Loucy (cell line): ENCODE measurements around the gene NCDN.

ENCODE experiments used
- H2AFZ ChIP-seq: fragments of 200-600 bp; sonication (generic); 2 replicates; pipeline ENCODE4 v1.6.0; 2016; ENCODE audit warnings: antibody characterized with exemption, mild to moderate bottlenecking, low read length, moderate library complexity
- H3F3A ChIP-seq: fragments of 200-600 bp; 2 replicates; pipeline ENCODE4 v1.6.0; 2016; ENCODE audit warnings: antibody characterized with exemption, low read depth, mild to moderate bottlenecking
- H3K27me3 ChIP-seq: fragments of 200-600 bp; sonication (generic); 2 replicates; pipeline ENCODE4 v1.6.1; 2014; ENCODE audit warnings: low read length, mild to moderate bottlenecking; ENCODE audit not compliant: insufficient read depth, poor library complexity, severe bottlenecking
- H3K36me3 ChIP-seq: fragments of 200-600 bp; sonication (generic); 2 replicates; pipeline ENCODE4 v1.6.1; 2016; ENCODE audit warnings: low read length; ENCODE audit not compliant: insufficient read depth
- H3K4me1 ChIP-seq: fragments of 200-600 bp; sonication (generic); 2 replicates; pipeline ENCODE4 v1.5.1; 2014; ENCODE audit warnings: low read length, mild to moderate bottlenecking; ENCODE audit not compliant: insufficient read depth, poor library complexity, severe bottlenecking
- H3K4me2 ChIP-seq: fragments of 200-600 bp; sonication (generic); 2 replicates; pipeline ENCODE4 v1.6.0; 2014; ENCODE audit warnings: antibody characterized with exemption, low read length, low read depth, mild to moderate bottlenecking; ENCODE audit not compliant: poor library complexity, severe bottlenecking
- H3K4me3 ChIP-seq: fragments of 200-600 bp; sonication (generic); 2 replicates; pipeline ENCODE4 v1.5.1; 2014; ENCODE audit warnings: low read length, mild to moderate bottlenecking, mixed read lengths; ENCODE audit not compliant: poor library complexity, severe bottlenecking
- H3K79me2 ChIP-seq: fragments of 200-600 bp; sonication (generic); 2 replicates; pipeline ENCODE4 v1.6.1; 2014; ENCODE audit warnings: low read length; ENCODE audit not compliant: insufficient read depth
- H3K9ac ChIP-seq: fragments of 200-600 bp; sonication (generic); 2 replicates; pipeline ENCODE4 v1.6.0; 2014; ENCODE audit warnings: mild to moderate bottlenecking, low read depth, low read length, moderate library complexity; ENCODE audit not compliant: poor library complexity, severe bottlenecking
- H3K9me2 ChIP-seq: fragments of 200-600 bp; sonication (generic); replicated peaks from 2 replicates; pipeline ENCODE4 v1.6.1; 2016; ENCODE audit warnings: low read depth, low read length, mixed read lengths
- H3K9me3 ChIP-seq: fragments of 200-600 bp; sonication (generic); 2 replicates; pipeline ENCODE4 v1.6.1; 2014; ENCODE audit warnings: mild to moderate bottlenecking, antibody characterized with exemption, low read length, low read depth; ENCODE audit not compliant: insufficient read depth
- H4K20me1 ChIP-seq: fragments of 200-600 bp; sonication (generic); 2 replicates; pipeline ENCODE4 v1.6.0; 2014; ENCODE audit warnings: antibody characterized with exemption, low read length, mild to moderate bottlenecking; ENCODE audit not compliant: insufficient read depth, poor library complexity, severe bottlenecking
- CTCF ChIP-seq: fragments of 200-600 bp; sonication (generic); conservative IDR thresholded peaks from 2 replicates; pipeline ENCODE4 v1.5.1; 2014; ENCODE audit warnings: mild to moderate bottlenecking, antibody characterized with exemption, low read length
- EZH2phosphoT487 ChIP-seq: fragments of 200-600 bp; IDR thresholded peaks from 2 replicates; pipeline ENCODE4 v1.6.1; 2018; ENCODE audit warnings: antibody characterized with exemption, mild to moderate bottlenecking, moderate library complexity, borderline replicate concordance

NCDN gene

GRCh38 chr1:35524106-35524505 lies 33.5 kb upstream of the NCDN start:
- no peaks in the 10 kb centered on the region for H3K27me3 ChIP-seq
- no peak overlapping the region for H2AFZ ChIP-seq
- no peak overlapping the region for H3K9ac ChIP-seq
- no peaks in the 10 kb centered on the region for H3K36me3 ChIP-seq
- no peaks in the 10 kb centered on the region for H3K79me2 ChIP-seq
- TF ChIP-seq CTCF (no peak), EZH2phosphoT487 (no peak)
- peaks cover 7% of the 10 kb centered on the region for H3K4me1 ChIP-seq
- no peak overlapping the region for H3K4me3 ChIP-seq
- no peaks in the 10 kb centered on the region for H4K20me1 ChIP-seq
- no peaks in the 10 kb centered on the region for H3K9me2 ChIP-seq
- H3F3A ChIP-seq: peaks cover 4% of the 10 kb centered on the region; the same call in 1 of the 2 replicates
- no peak overlapping the region for H3K4me2 ChIP-seq
- H3K9me3 ChIP-seq: no peaks in the 10 kb centered on the region; the same call in 1 of the 2 replicates

- Histone ChIP-seq H4K20me1 (no peaks in the 10 kb centered on the region), H3K27me3 (no peaks in the 10 kb centered on the region), H3K4me3 (no peak overlapping the region), H3K4me2 (no peak overlapping the region), H3K9me2 (no peaks in the 10 kb centered on the region), H3K4me1 (no peaks in the 10 kb centered on the region), H3K36me3 (peaks cover 21% of the 10 kb centered on the region; the same call in 1 of the 2 replicates), H3F3A (no peaks in the 10 kb centered on the region), H2AFZ (no peak overlapping the region), H3K79me2 (peaks cover 23% of the 10 kb centered on the region), H3K9me3 (peaks cover 12% of the 10 kb centered on the region; the same call in 1 of the 2 replicates), H3K9ac (no peak overlapping the region)
- no peak for TF ChIP-seq CTCF
- no peak for TF ChIP-seq EZH2phosphoT487
These were observed 27.4 kb upstream of the NCDN start for GRCh38 chr1:35530168-35530567.

- no peaks in the 10 kb centered on the region for H3K9me2 ChIP-seq
- TF ChIP-seq EZH2phosphoT487 (no peak), CTCF (no peak)
- no peaks in the 10 kb centered on the region for H3K27me3 ChIP-seq
- H3K4me2 ChIP-seq: no peak overlapping the region
- H3F3A ChIP-seq: no peaks in the 10 kb centered on the region
- peaks cover 30% of the 10 kb centered on the region for H3K79me2 ChIP-seq
- H3K36me3 ChIP-seq: peaks cover 21% of the 10 kb centered on the region; the same call in 1 of the 2 replicates
- H2AFZ ChIP-seq: no peak overlapping the region
- no peaks in the 10 kb centered on the region for H3K4me1 ChIP-seq
- H3K9ac ChIP-seq: no peak overlapping the region
- no peak overlapping the region for H3K4me3 ChIP-seq
- no peaks in the 10 kb centered on the region for H4K20me1 ChIP-seq
- H3K9me3 ChIP-seq: peaks cover 12% of the 10 kb centered on the region; the same call in 1 of the 2 replicates
These were observed 26.7 kb upstream of the NCDN start for GRCh38 chr1:35530946-35531345.
